ENCODE measurements around the gene RPS16. TPM values are rescaled to one million over a fixed set of nuclear protein-coding genes. Genes with fewer than 3 reads are reported as not detected.

Gene RPS16
- total and polyA plus RNA-seq, 2 of the 13 experiments (the other 11 are each of a cell fraction or from before 2014, with no cell fraction given) = 488 to 2,583 TPM

DNA sequence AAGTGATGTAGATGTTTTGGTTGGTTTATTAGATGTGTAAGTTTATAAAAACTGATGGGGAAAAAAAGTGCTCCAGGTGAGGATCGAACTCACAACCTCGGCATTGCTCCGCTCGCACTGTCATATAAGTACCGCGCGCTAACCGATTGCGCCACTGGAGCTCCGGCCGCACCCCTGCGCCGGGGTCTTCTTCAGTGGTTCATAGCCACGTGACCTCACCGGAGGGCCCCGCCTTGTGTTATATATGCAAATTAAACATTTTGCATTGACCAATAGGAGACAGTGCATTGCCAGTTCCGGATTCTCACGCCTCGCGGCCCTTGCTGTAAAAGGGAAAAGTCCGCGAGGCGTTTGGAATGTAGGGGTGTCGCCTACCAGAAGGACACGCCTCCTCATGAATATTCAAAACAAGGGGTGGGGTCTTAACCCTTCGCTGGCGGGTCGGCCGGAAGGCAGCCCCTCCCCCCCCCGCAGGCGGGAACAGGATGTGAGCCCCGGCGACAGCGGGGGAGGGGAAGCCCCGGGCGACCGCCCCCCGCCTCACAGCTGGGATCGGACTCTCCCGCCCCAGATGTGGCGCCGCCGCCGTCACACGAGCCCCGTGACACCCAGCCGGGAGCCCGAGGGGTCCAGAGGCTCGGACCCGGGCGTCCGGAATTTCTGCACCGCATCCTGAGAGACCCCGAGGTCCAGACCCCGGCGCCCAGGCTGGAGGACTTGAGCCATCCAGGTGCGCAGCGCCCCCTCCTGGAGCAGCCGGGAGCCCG lies 23.5 kb downstream of the RPS16 start, which contains the start of gene PLEKHG2 (continued):
- TF ChIP-seq TBP (CRISPR knock-in tag; IDR thresholded peaks at IDR 0.05) = no peak
- TF ChIP-seq ZSCAN29 (CRISPR knock-in tag; conservative IDR thresholded peaks at IDR 0.05) = 0 out of 2 replicates have a peak, but pooled peaks have one; percentile 28
- no peak for TF ChIP-seq MBNL3 (CRISPR knock-in tag; conservative IDR thresholded peaks at IDR 0.05)
- no peak for TF ChIP-seq ZBTB1 (CRISPR knock-in tag; IDR thresholded peaks at IDR 0.05; ENCODE audit: borderline replicate concordance)
- no peak for TF ChIP-seq ZNF235 (CRISPR knock-in tag; IDR thresholded peaks at IDR 0.05; ENCODE audit: borderline replicate concordance)
- TF ChIP-seq KLF13 (CRISPR knock-in tag; IDR thresholded peaks at IDR 0.05) = no peak
- TF ChIP-seq HOXA7 (CRISPR knock-in tag; IDR thresholded peaks at IDR 0.05) = no peak
- TF ChIP-seq CSRNP1 (CRISPR knock-in tag; IDR thresholded peaks at IDR 0.05) = no peak; the same call in 1 of the 2 replicates
- no peak for TF ChIP-seq ZNF205 (CRISPR knock-in tag; IDR thresholded peaks at IDR 0.05)
- TF ChIP-seq, protein P1, sequence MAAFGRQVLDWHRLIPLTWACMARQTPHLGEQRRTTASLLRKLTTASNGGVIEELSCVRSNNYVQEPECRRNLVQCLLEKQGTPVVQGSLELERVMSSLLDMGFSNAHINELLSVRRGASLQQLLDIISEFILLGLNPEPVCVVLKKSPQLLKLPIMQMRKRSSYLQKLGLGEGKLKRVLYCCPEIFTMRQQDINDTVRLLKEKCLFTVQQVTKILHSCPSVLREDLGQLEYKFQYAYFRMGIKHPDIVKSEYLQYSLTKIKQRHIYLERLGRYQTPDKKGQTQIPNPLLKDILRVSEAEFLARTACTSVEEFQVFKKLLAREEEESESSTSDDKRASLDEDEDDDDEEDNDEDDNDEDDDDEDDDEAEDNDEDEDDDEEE (CRISPR knock-in tag; IDR thresholded peaks at IDR 0.05) = no peak; the same call in 1 of the 2 replicates
- TF ChIP-seq HNRNPK (IDR thresholded peaks at IDR 0.05; ENCODE audit: low read depth, low read length, poor library complexity, severe bottlenecking) = no peak
- peak; percentile 25; the same call in 1 of the 2 replicates for TF ChIP-seq ZFP82 (CRISPR knock-in tag; IDR thresholded peaks at IDR 0.05; ENCODE audit: borderline replicate concordance)
- TF ChIP-seq TFDP1 (CRISPR knock-in tag; IDR thresholded peaks at IDR 0.05; ENCODE audit: borderline replicate concordance) = peak; percentile 77
- TF ChIP-seq ZNF580 (CRISPR knock-in tag; IDR thresholded peaks at IDR 0.05; ENCODE audit: borderline replicate concordance, low read depth) = peak; percentile 77; the same call in 1 of the 2 replicates
- TF ChIP-seq ATF1 (CRISPR knock-in tag; IDR thresholded peaks at IDR 0.05) = peak; percentile 11; the same call in 1 of the 2 replicates
- TF ChIP-seq CBX1 (IDR thresholded peaks at IDR 0.05; ENCODE audit: low read depth) = peak; percentile 98
- TF ChIP-seq KMT2A (CRISPR knock-in tag; IDR thresholded peaks at IDR 0.05) = no peak
- TF ChIP-seq TP53 (CRISPR knock-in tag; conservative IDR thresholded peaks at IDR 0.05) = no peak
- no peak for TF ChIP-seq ZFP36L1 (CRISPR knock-in tag; IDR thresholded peaks at IDR 0.05)
- peak; percentile 54 for TF ChIP-seq STAG1 (CRISPR knock-in tag; IDR thresholded peaks at IDR 0.05)
- TF ChIP-seq POGK (CRISPR knock-in tag; conservative IDR thresholded peaks at IDR 0.05) = 0 out of 2 replicates have a peak, but pooled peaks have one; percentile 24
- TF ChIP-seq YEATS4 (CRISPR knock-in tag; IDR thresholded peaks at IDR 0.05; ENCODE audit: borderline replicate concordance) = no peak; the same call in 1 of the 2 replicates
- no peak for TF ChIP-seq ZNF101 (CRISPR knock-in tag; IDR thresholded peaks at IDR 0.05; ENCODE audit: borderline replicate concordance, low read depth)
- no peak for TF ChIP-seq REPIN1 (CRISPR knock-in tag; IDR thresholded peaks at IDR 0.05; ENCODE audit: borderline replicate concordance, low read depth)

All from HepG2 (cell line).